Activated gamma-delta T cell (primary cell): Measurements from ENCODE around the gene AGAP1.

Experiments used
- DNase-seq: peaks from one replicate; lab custom pipeline; 2025; lab: John Stamatoyannopoulos, UW

AGAP1 gene

DNA sequence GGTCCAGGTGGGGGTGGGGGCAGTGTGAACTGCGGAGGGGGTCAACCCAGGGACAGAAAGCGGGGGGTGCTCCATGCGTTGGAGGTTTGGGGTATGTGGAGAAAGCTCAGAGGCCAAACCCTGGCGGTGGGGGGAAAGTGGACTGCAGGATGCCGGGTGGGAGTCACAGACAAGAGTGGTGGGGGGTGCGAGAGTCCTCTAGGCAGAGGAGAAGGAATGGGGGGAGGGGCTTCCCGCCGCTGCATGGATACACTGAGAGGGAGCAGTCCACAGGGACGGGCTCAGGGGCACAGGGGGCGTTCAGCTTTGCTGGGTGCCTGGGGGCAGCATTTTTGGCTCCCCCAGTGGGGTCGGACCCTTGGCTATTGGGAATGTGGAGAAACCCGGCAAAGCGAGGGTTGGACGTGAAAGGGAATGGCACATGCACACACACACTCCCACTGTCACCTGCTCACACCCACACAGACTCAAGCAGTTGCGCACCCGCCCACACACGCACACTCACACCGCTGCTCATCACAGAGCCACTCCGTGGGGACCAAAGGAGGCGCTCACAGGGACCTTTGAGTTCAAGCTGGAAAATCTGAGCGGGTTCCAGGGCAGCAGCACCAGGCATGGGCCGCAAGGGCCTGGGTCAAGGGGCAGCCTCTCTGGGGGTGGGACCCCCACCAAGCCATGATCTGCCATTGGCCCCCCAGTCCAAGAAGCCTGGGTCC, 666.7 kb downstream of the AGAP1 start:
- DNase-seq, result no peak

DNA sequence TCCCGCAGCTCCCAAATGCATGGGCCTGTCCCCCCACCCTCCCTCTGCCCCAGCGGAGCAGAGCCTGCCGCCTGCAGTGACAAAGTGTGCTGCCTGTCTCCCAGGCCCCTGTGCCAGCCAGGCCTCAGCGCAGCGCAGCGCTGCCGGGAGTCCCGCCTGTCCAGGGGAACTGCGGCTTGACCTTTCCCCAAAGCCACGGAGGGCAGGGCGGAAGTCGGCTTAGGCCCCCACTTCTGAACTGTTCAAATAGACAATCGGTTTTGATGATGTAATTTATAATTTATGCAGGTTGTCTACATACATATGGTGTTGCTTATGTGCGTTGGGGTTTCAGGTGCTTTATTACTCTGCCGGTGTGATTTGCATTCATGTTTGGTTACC, 667.2 kb downstream of the AGAP1 start:
- DNase-seq, result no peak

DNA sequence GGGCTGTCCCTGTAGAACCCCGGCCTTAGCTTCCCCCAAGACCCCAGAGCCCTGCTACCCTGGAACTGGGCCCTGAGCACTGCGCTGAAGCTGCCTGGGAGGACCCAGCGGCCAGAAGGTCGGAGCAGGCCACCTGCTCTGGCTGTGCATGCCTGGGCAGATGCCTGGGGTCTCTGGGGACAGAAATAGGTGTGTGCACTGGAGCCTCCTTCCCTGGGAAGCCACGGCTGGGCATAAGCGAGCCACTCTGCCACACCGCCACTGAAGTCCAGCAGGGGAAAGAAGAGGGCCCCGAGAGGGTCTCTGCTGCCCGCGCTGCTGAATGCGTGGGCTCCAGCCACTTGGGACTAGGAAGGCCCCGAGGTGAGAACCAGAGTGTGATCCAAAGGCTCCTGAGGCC, 667.7 kb downstream of the AGAP1 start:
- DNase-seq, result no peak

GRCh38 chr2:236162031-236162845, 668.4 kb downstream of the AGAP1 start:
- no peak for DNase-seq

- no peak for DNase-seq
These were observed 669.1 kb downstream of the AGAP1 start for GRCh38 chr2:236162882-236163470.

DNA sequence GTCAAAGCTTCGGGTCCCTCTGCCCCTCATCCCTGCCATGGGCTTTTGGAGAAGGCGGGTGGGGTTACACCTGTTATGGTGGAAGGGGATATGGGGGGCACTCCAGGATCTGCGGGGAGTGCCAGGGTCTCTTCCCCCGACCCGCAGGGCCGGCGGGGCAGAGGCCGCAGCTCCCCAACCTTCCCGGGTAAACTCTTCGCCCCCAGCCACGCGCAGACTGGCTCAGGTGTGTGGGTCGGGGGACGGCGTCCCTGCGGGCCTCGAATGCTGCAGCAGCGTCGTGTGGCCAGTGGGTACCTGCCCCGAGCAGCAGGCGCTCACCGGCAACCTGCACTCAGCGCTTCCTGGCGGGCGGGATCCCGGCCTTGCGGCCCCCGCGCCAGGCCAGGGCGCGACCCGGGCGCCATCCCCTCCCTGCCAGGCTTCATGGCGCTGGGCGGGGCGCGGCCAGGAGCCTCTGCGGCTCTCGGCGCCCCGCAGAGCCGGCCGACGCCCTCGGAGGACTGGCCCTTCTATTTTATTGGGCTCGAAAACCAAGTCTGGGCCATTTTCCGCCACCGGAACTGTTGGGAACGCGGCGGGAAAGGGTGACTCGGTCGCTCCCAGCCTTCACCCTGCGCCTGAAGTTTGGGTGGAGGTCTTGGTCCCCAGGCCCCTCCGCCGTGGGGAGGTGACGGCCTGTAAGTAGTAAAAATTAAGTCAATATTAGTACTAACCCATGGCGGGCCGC, 669.8 kb downstream of the AGAP1 start:
- no peak for DNase-seq

DNA sequence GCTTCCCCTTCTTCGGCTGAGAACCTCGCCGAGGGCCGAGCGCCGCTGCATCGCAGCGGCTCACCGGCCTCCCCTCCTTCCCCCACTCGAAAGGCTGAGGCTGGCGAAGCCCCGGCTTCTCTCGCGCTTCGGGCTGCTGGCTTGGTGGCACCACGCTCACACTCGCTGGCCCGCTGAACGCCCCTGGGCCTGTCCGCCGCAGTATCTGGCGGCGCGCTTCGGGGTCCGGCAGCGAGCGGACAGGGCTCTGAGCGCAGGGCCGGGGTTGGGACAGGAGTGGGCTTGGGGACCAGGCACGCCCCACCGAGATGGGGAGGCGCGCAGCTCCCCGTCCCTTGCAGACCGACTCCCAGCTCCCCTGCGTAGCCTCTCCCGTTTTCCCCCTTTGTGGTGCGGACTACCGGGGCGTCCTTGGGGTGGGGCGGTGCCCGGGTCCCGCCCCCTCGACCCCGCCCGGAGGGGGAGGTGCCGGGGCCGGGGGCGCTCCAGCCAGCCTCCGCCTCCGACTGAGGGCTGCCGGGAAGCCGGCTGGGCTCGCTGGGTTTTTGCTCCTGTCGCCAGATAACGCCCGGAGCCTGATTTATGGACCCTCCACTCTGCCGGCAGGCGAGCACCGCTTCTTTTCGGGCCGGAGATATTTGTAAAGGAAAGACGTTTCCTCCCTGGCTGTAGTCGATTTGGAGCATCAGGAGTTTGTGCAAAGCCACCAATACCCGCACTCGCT, 670.5 kb downstream of the AGAP1 start:
- DNase-seq, result no peak

DNA sequence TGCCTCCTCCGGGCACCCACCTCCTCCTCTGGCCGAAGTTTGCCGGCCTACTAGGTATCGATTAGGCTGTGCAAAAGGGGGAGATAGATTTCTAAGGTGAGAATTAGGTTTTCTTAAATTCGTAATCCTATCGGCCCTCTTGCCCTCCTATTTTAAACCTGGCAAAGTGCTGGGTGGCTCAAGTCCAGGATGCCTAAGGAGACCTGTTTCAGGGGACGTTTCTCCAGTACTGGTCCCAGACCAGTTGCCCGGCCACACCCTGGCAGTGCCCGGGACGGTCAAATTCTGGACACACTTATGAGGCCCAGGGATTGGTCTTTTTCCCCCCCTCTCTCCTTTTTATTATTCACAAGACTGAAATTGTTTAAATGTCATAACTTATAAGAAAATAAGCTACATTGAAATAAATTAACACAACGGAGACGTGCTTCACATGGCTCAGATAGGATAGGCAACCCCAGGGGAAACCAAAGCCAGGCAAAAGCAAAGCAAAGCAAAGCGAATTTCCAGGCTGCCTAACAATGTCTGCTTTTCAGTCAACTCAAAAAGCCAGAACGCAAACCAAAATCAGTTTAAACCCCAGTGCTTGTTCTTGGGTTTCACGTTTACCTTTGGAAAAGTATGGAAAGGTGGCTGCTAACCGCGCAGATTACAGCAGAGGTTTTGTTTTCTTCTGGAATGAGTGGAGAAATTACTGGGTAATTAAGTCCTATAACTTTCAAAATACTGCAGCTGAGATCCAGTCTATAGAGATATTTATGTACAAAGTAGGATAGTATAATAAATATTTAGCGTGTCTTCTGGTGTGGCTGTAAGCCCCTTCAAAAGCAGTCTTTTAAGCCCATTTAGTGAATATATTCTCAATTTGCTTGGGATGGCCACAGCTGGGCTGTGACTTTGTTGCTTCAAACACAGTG, 671.3 kb downstream of the AGAP1 start:
- no peak for DNase-seq

DNA sequence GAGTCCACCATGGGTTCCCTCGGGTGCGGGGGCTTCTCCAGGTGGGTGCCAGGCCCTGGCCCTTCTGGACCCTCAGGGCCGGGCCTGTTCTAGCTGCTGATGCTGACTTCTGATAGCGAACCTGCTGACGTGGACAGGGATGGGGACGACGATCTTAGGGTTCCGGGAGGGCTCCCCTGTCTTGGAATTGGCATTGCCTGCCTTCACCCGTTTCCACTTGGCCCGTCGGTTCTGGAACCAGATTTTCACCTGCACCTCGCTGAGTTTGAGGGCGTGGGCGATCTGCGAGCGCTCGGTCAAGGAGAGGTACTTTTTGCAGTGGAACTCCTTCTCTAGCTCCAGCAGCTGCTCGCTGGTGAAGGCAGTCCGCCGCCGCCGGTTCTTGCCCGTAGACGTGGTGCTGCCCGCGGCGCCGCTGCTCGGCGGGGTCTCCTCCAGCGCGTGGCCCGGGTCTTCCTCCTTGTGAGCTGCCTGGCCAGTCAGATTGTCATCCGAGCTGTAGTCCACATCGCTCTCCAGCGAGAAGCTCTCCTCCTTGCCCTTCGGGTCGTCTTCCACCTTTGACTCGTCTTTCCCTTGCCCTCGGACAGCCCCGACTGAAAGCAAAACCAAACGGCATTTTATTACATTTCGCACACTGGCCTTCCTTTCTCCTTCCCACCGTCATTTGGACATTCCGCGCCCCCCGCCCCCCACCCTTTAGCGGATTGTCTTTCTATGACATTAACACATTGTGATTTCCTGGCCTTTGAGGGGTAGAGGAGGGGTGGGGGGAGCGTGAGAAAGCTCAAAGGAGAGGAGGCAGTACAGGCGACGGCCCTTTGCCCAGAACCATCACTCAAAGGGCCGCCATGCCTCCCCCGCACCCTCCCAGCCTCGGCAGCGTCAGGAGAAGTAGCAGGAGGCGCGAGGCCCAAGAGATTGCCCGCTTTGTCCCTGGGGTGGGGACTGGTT, 672.3 kb downstream of the AGAP1 start:
- DNase-seq, result no peak

GRCh38 chr2:236166796-236167296, 673.0 kb downstream of the AGAP1 start:
- DNase-seq, result no peak

GRCh38 chr2:236167297-236168109, 673.7 kb downstream of the AGAP1 start:
- DNase-seq, result no peak

DNA sequence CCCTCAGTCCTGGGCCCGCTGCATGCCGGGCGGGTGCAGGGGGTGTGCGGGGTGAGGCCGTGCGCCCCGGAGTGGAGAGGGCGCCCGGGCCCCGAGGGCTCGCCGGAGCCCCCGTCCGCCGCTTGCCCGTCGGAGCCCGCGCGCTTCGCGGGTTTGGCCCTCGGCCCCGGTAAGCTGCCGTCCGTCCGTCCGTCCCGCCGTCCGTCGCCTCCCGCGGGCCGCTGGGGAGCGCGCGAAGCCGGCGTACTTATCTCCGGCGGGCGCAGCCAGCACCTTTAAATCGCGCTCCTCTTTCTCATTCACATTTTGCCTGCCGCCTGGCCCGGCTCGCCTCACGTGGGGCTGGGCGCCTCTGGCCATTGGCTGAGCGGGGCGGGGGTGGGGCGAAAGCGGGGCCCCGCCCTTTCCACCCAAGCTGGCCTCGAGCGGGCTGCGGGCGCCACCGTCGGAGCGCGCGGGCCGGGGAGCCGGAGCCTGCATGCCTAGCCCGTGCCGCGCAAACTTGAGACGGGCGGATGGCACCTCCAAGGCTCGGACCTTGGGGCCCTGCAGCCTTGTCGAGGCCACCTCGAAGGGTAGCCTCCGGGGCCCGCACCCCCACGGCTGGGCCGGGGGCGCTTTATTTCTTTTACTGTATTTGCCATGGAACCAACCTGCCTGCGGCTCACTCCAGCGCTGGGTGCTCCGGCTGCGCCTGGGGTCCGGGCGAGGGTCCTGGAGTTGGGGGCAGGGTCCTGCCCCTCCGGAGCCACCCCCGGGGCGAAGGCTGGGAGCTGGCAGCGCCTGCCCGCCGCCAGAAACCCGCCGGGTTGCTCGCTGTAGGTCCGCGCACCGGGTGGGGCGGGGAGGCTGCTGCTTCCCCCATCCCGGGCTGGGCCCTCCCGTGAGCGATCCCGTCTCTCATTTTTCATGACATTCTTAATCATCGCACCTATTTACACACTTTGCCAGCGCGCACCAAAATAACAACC, 674.6 kb downstream of the AGAP1 start, which contains the start of gene GBX2:
Gene GBX2, minus strand, starts transcription at position 277 of the 971 bp plus-strand sequence. CDS start 415 bp downstream, outside the sequence.
- DNase-seq, result no peak

DNA sequence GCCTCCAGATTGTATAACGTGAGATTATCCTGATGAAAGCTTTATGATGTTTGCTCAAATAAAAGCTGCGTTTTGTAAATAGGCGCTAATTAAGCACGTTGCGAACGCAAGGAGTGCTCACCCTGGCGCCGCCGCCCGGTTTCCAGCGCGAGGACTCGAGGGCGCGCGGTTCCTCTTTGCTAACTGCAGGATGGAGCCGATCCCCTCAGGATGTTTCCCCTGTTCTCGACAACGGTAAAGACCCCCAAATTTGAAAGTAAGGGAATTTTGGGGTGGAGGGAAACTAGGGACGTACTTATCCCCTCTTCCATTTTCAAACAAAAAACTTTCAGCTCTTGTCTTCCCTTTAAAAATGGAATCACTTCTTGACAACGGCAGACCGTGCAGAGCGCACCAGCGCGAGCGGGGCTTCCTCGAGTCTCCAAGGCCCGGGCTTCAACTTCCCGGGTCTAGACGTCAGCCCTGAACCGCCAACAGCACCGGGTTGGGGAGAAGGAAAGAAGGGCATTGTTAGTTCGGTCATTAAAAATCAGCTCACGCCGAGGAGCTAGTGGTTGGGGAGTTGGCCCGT, 675.4 kb downstream of the AGAP1 start:
- no peak for DNase-seq

DNA sequence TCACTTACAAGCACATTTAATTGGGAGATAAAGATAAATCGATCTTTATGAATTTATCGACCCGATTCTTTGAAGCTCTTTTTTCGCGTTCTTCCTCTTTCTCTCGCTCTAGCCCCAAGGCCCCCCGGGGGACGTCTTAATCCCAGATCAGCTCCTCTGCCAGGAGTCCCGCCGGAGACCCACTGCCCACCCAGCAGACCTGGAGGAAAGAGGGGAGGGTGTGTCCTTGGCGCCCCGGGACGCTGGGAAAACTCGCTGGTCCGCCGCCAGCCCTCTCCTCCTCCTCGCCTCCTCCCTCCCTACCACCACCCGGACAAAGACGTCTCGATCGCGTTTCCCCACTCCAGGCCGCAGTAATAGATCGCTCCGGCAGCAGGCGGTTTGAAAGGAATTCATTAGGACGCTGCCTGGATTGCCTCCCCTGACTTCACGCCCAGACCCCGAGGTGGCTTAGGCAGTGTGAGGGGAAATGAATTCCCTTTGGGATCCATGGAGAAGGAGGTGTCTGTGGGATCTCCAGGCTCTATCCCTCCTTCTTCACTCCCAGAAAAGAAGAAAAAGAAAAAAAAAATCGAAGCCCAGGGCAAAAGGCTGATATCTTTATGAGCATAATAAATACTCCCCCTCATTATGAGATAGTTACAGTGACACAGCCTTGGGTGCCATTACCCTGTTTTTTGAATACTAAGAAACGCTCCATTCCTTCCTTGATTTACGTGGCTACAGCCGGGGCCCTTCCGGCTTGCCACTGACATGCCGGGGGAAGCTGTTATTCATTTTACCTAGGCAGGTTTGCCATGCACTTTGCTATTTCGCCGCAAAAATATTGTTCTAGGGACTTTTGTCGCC, 676.1 kb downstream of the AGAP1 start:
- no peak for DNase-seq

DNA sequence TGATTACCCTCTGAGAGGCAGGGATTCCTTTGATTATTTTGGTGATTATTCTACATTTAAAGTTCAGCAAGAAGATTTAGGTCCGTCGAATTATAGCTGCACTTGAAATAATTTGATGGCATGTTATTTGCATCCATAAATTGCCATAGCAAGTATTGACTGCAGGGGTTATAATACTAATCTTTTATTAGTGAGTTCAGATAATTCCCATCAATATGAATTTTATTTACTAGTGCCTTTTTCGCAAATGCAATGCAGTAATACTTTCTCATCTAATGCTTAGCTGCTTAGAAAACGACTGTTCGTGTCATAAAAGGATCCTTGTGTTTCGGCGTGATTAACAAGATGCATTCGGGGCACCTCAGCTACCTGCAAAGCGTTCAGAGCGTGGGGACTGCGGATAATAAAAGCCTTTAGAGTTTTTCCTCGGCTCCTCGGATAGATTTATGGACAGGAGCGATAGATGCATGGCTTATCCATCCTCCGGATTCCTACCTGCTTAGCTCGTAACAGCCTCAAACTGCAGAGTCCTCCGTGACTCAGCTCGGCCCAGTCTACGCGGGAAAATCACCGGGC, 676.8 kb downstream of the AGAP1 start:
- no peak for DNase-seq
